PC-3 (cell line): Measurements from ENCODE around the gene SST. TPM values are rescaled to one million over a fixed set of nuclear protein-coding genes. Genes with fewer than 3 reads are reported as not detected.

Experiments
- ATAC-seq: fragments of 200-7000 bp; cut with Tn5 transposase; 2 replicates; pipeline ENCODE4 v1.9.1; 2020; ENCODE audit warnings: mild to moderate bottlenecking, moderate library complexity
- BruUV-seq: library from RNA; stranded (reverse); fragments of 400-500 nt; replicated peaks from 2 replicates; lab custom pipeline; 2021; lab: Mats Ljungman, UMichigan
- CTCF ChIA-PET: fragments of 300-600 bp; sonication (Branson Sonifier 250); formaldehyde crosslinking; loops from one replicate; lab custom pipeline; 2022; ENCODE audit warnings: antibody characterized with exemption; lab: Charles Lee
- POLR2A ChIA-PET: fragments of 300-600 bp; sonication (Branson Sonifier 250); formaldehyde crosslinking; loops from one replicate; lab custom pipeline; 2022; ENCODE audit warnings: antibody characterized with exemption; ENCODE audit not compliant: unreplicated experiment; lab: Charles Lee
- DNase-seq: peaks from one replicate; pipeline ENCODE4 v3.0.0-alpha.2; 2015
- H2AFZ ChIP-seq: fragments of 300-600 bp; sonication (generic); 2 replicates; pipeline ENCODE4 v1.6.0; 2016; ENCODE audit warnings: antibody characterized with exemption, low read length
- H3F3A ChIP-seq: fragments of 300-600 bp; sonication (generic); one replicate; pipeline ENCODE4 v1.6.0; 2017; ENCODE audit warnings: antibody characterized with exemption, low read length, control low read depth, mild to moderate bottlenecking; ENCODE audit not compliant: unreplicated experiment
- H3K27ac ChIP-seq: fragments of 300-600 bp; sonication (generic); 2 replicates; pipeline ENCODE4 v1.5.1; 2016; ENCODE audit warnings: mild to moderate bottlenecking, low read length
- H3K27me3 ChIP-seq: fragments of 300-600 bp; sonication (generic); 2 replicates; pipeline ENCODE4 v1.6.1; 2016; ENCODE audit warnings: low read length, mixed read lengths
- H3K36me3 ChIP-seq: fragments of 300-600 bp; sonication (generic); 2 replicates; pipeline ENCODE4 v1.6.1; 2016; ENCODE audit warnings: low read depth, mixed run types, low read length, mixed read lengths
- H3K4me1 ChIP-seq: fragments of 300-600 bp; sonication (generic); 2 replicates; pipeline ENCODE4 v1.5.1; 2016; ENCODE audit warnings: low read length; ENCODE audit not compliant: insufficient read depth
- H3K4me2 ChIP-seq: fragments of 300-600 bp; sonication (generic); 2 replicates; pipeline ENCODE4 v1.6.0; 2016; ENCODE audit warnings: low read length
- H3K4me3 ChIP-seq: fragments of 300-600 bp; sonication (generic); 2 replicates; pipeline ENCODE4 v1.5.1; 2016; ENCODE audit warnings: mild to moderate bottlenecking, low read length, mixed read lengths
- H3K79me2 ChIP-seq: fragments of 300-600 bp; sonication (generic); 2 replicates; pipeline ENCODE4 v1.6.1; 2017; ENCODE audit warnings: low read length, mixed read lengths
- H3K9ac ChIP-seq: fragments of 300-600 bp; sonication (generic); 2 replicates; pipeline ENCODE4 v1.6.0; 2016; ENCODE audit warnings: mild to moderate bottlenecking, low read length
- H3K9me2 ChIP-seq: fragments of 300-600 bp; sonication (generic); replicated peaks from 2 replicates; pipeline ENCODE4 v1.6.1; 2016; ENCODE audit warnings: mixed run types, low read length, mixed read lengths
- H3K9me3 ChIP-seq: fragments of 300-600 bp; sonication (generic); 2 replicates; pipeline ENCODE4 v1.6.1; 2016; ENCODE audit warnings: low read length, mixed read lengths
- H4K20me1 ChIP-seq: fragments of 300-600 bp; sonication (generic); 2 replicates; pipeline ENCODE4 v1.6.1; 2016; ENCODE audit warnings: low read length, mixed read lengths
- CTCF ChIP-seq: fragments of 300-600 bp; sonication (generic); conservative IDR thresholded peaks from 2 replicates; pipeline ENCODE4 v1.5.1; 2017; ENCODE audit warnings: antibody characterized with exemption, low read depth, mild to moderate bottlenecking, low read length
- EZH2 ChIP-seq: fragments of 300-600 bp; sonication (generic); IDR thresholded peaks from one replicate; pipeline ENCODE4 v1.6.1; 2017; ENCODE audit warnings: antibody characterized with exemption, mild to moderate bottlenecking, low read length; ENCODE audit not compliant: unreplicated experiment
- EZH2phosphoT487 ChIP-seq: fragments of 300-600 bp; sonication (generic); IDR thresholded peaks from 2 replicates; pipeline ENCODE4 v1.6.1; 2018; ENCODE audit warnings: mild to moderate bottlenecking, antibody characterized with exemption, low read length, borderline replicate concordance
- intact Hi-C: fragments of 100-400 bp; cut with micrococcal nuclease; formaldehyde crosslinking; loops from 2 replicates; pipeline ENCODE4 v1.9.0; 2023
- total RNA-seq: library from RNA; depleted of rRNA; stranded (reverse); fragments of >200 nt; gene quantifications from 2 replicates; pipeline ENCODE4 v1.2.3, GENCODE V29; 2014

SST gene
- total RNA-seq, 1 experiment from 2014 or later: not detected

GRCh38 chr3:187717572-187717971 is 47.4 kb upstream of the SST start:
- POLR2A ChIA-PET: interaction anchor here (0.5 kb wide), 1 partner anchor 804 kb away, joined by 3 read pairs; no protein-coding TSS in a partner anchor
- BruUV-seq: no TSS peak

DNA sequence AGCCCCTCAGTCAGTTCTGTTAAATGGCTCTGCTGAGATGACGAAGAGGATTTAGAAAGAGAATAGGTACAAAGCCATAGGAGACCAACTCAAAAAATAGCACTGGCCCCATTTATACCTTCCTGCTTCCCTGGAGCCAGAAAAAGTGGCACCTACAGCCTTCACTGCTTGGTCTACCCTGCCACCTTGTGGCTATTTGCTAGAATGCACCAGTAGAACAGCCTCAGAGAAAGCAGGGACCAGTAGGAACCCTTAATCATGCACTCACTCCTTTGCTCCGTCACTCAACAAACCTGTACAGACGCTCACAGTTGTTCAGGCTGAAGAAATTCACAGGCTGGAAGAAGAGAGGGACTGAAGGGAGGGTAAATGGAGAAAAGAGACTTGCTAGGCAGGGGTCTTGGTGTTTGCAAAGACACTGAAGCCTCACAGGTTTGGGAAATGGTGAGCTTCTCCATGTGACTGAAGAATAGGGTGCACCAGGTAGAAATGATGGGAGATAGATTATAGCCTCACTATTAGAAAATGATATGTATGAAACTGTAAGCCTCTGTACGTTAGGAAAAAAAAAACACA is 44.3 kb upstream of the SST start:
- no peak overlapping the region for H3K9ac ChIP-seq
- no peaks in the 10 kb centered on the region for H3K79me2 ChIP-seq
- H3K4me2 ChIP-seq: peak overlapping the region; percentile 45
- no peak overlapping the region for H3K4me3 ChIP-seq
- DNase-seq: peak; percentile 92
- TF ChIP-seq EZH2 (no peak), CTCF (peak; percentile 97), EZH2phosphoT487 (no peak)
- peak overlapping the region; percentile 68 for H2AFZ ChIP-seq
- no TSS peak for BruUV-seq
- no peaks in the 10 kb centered on the region for H3K9me2 ChIP-seq
- H4K20me1 ChIP-seq: no peaks in the 10 kb centered on the region
- ChIA-PET CTCF (interaction anchor here (0.7 to 1.5 kb wide), 4 partner anchors 11 to 593 kb away, joined by 3 to 8 read pairs (median 6); no protein-coding TSS in a partner anchor), POLR2A (no interaction called here)
- no peaks in the 10 kb centered on the region for H3K27me3 ChIP-seq
- H3F3A ChIP-seq: no peaks in the 10 kb centered on the region
- intact Hi-C loops: loop anchor here (1.0 to 2.0 kb wide), 5 partner anchors 35 to 602 kb away; no protein-coding TSS in a partner anchor
- no peak overlapping the region for H3K27ac ChIP-seq
- no peaks in the 10 kb centered on the region for H3K9me3 ChIP-seq
- H3K4me1 ChIP-seq: peaks cover 7% of the 10 kb centered on the region; the same call in 1 of the 2 replicates
- no peaks in the 10 kb centered on the region for H3K36me3 ChIP-seq
- peak; percentile 87 for ATAC-seq

More at GRCh38 chr3:187717572-187717971, 47.4 kb upstream of the SST start:
- Histone ChIP-seq H3K27me3 (no peaks in the 10 kb centered on the region), H3K9me2 (no peaks in the 10 kb centered on the region), H3K4me1 (peaks cover 7% of the 10 kb centered on the region; the same call in 1 of the 2 replicates), H3K4me2 (no peak overlapping the region), H4K20me1 (no peaks in the 10 kb centered on the region), H3F3A (no peaks in the 10 kb centered on the region), H3K9me3 (no peaks in the 10 kb centered on the region), H3K27ac (no peak overlapping the region), H3K79me2 (no peaks in the 10 kb centered on the region), H3K9ac (no peak overlapping the region), H3K36me3 (0 out of 2 replicates have a peak, but pooled peaks cover 3% of the 10 kb centered on the region), H3K4me3 (no peak overlapping the region), H2AFZ (no peak overlapping the region)
- ATAC-seq (no peak), DNase-seq (no peak)
- intact Hi-C loops: no loop called here
- TF ChIP-seq CTCF: no peak
- TF ChIP-seq EZH2: no peak
- TF ChIP-seq EZH2phosphoT487: no peak
- CTCF ChIA-PET: interaction anchor here (0.5 kb wide), 1 partner anchor 20 kb away, joined by 8 read pairs; no protein-coding TSS in a partner anchor

DNA sequence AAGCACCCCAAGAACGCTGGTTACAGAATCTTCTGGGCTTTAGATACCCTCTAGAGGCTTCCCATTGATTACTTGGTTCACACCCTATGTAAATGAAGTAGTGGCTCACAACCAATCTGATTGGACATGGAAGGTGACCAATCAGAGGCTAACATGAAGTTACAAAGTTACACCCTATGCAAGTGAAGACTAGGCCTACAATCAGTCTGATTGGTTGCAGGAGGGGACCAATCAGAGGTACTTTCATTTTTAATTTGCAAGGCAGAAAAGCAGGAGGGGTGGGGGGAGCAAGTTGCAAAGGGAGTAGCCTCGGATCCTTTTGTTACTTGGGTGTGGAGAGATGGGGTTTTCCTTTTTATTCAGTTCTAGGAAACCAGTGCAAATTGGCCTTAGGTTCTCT is 43.3 kb upstream of the SST start:
- Histone ChIP-seq H3K9ac (no peak overlapping the region), H3K27ac (no peak overlapping the region), H2AFZ (peak overlapping the region; percentile 68), H3K27me3 (no peaks in the 10 kb centered on the region), H3F3A (no peaks in the 10 kb centered on the region), H3K4me3 (peak overlapping the region; percentile 31; the same call in 1 of the 2 replicates), H3K9me3 (no peaks in the 10 kb centered on the region), H4K20me1 (no peaks in the 10 kb centered on the region), H3K79me2 (no peaks in the 10 kb centered on the region), H3K4me2 (peak overlapping the region; percentile 45), H3K36me3 (no peaks in the 10 kb centered on the region), H3K9me2 (no peaks in the 10 kb centered on the region), H3K4me1 (peaks cover 7% of the 10 kb centered on the region; the same call in 1 of the 2 replicates)
- no TSS peak for BruUV-seq
- peak; percentile 61 for DNase-seq
- ChIA-PET CTCF (interaction anchor here (1.0 to 1.5 kb wide), 2 partner anchors 10 to 34 kb away, joined by 6 to 7 read pairs; no protein-coding TSS in a partner anchor), POLR2A (no interaction called here)
- TF ChIP-seq CTCF: no peak
- no peak for TF ChIP-seq EZH2phosphoT487
- no peak for TF ChIP-seq EZH2
- peak; percentile 45; the same call in 1 of the 2 replicates for ATAC-seq
- intact Hi-C loops: no loop called here
